Measurements from ENCODE around the gene CX3CR1.

CX3CR1 gene

GRCh38 chr3:39302178-39302577, 22.3 kb upstream of the CX3CR1 start:
- in situ Hi-C loops (cut with HindIII; ENCODE audit: low sequenced_read_pairs), result no loop called here
- H3K4me3 ChIP-seq (ENCODE audit: low read depth, low read length), result no peak overlapping the region
- TF ChIP-seq, protein P1, sequence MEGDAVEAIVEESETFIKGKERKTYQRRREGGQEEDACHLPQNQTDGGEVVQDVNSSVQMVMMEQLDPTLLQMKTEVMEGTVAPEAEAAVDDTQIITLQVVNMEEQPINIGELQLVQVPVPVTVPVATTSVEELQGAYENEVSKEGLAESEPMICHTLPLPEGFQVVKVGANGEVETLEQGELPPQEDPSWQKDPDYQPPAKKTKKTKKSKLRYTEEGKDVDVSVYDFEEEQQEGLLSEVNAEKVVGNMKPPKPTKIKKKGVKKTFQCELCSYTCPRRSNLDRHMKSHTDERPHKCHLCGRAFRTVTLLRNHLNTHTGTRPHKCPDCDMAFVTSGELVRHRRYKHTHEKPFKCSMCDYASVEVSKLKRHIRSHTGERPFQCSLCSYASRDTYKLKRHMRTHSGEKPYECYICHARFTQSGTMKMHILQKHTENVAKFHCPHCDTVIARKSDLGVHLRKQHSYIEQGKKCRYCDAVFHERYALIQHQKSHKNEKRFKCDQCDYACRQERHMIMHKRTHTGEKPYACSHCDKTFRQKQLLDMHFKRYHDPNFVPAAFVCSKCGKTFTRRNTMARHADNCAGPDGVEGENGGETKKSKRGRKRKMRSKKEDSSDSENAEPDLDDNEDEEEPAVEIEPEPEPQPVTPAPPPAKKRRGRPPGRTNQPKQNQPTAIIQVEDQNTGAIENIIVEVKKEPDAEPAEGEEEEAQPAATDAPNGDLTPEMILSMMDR (IDR thresholded peaks at IDR 0.05; ENCODE audit: low read depth, low read length, missing control alignments), result no peak
- DNase-seq (ENCODE audit: low read depth), result no peak

- TF ChIP-seq, protein P1 (IDR thresholded peaks at IDR 0.05; ENCODE audit: low read depth, low read length, missing control alignments), result no peak
- in situ Hi-C loops (cut with HindIII; ENCODE audit: low sequenced_read_pairs), result no loop called here
- DNase-seq (ENCODE audit: low read depth), result no peak
- H3K4me3 ChIP-seq (ENCODE audit: low read depth, low read length), result no peak overlapping the region
Observed at GRCh38 chr3:39299279-39299678, 19.4 kb upstream of the CX3CR1 start.

DNA sequence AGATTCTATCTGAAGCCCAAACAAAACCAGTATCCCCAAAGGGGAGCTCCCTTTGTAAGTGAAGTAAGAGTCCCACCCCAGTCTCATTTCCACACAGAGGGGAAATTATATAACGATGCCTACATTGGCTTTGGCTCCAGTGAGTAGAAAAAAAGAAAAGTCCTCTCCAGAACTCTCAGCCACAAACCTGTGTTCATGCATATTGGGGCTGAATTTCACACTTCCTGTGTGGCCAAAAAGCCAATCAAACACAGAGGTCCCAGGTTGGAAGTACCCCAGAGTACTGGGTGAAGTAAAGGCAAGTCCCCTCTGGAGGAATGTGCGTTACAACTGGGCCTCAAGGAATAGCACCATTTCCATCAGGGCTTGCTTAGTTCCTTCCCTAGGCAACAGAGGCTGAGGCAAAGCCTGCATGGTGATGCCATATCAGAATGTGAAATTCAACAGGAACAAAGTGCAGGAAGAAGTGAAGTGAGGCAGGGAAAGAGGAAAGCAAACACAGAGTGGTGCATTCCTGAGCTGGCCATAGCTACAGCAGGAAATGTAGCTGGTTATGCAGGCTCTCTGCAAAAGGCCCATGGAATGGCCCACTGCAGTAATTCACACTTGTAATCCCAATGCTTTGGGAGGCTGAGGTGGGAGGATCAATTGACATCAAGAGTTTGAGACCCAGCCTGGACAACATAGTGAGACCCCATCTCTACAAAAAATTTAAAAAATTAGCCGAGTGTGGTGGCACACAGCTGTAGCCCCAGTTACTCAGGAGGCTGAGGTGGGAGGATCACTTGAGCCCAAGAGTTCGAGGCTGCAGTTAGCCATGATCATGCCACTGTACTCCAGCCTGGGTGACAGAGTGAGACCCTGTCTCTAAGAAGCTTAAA, 16.6 kb upstream of the CX3CR1 start:
- in situ Hi-C loops (cut with HindIII; ENCODE audit: low sequenced_read_pairs), result no loop called here
- H3K4me3 ChIP-seq (ENCODE audit: low read depth, low read length), result no peak overlapping the region
- no peak for DNase-seq (ENCODE audit: low read depth)
- TF ChIP-seq, protein P1 (IDR thresholded peaks at IDR 0.05; ENCODE audit: low read depth, low read length, missing control alignments), result no peak

DNA sequence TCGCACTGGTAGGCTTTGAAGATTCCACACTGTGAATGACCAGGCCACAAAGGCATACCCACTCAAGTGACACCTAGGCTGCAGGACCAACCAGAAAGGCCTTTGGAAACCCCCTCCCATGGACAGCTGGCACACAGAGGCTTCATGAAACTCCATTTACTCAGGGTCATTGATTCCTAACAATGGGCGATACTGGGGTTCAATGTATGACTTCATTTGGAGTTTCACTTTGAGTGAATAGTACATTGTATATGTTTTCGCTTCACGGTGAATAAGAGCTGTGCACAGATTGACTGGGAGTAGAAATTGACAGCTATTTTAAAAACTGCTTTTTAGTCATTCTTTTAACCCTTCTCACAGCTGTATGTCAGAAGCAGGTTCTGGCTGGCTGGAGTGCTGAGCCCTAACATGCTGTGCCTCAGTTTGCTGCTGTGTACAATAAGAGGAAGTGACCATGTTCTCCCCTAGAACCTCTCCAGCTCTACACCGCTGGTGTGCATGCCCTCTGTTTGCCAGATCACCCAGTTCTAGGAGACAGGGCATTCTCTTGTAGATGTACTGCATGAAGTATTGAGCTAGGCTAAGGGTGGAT, 15.4 kb upstream of the CX3CR1 start:
- H3K4me3 ChIP-seq (ENCODE audit: low read depth, low read length), result no peak overlapping the region
- DNase-seq (ENCODE audit: low read depth), result no peak
- in situ Hi-C loops (cut with HindIII; ENCODE audit: low sequenced_read_pairs), result no loop called here
- TF ChIP-seq, protein P1 (IDR thresholded peaks at IDR 0.05; ENCODE audit: low read depth, low read length, missing control alignments), result no peak

DNA sequence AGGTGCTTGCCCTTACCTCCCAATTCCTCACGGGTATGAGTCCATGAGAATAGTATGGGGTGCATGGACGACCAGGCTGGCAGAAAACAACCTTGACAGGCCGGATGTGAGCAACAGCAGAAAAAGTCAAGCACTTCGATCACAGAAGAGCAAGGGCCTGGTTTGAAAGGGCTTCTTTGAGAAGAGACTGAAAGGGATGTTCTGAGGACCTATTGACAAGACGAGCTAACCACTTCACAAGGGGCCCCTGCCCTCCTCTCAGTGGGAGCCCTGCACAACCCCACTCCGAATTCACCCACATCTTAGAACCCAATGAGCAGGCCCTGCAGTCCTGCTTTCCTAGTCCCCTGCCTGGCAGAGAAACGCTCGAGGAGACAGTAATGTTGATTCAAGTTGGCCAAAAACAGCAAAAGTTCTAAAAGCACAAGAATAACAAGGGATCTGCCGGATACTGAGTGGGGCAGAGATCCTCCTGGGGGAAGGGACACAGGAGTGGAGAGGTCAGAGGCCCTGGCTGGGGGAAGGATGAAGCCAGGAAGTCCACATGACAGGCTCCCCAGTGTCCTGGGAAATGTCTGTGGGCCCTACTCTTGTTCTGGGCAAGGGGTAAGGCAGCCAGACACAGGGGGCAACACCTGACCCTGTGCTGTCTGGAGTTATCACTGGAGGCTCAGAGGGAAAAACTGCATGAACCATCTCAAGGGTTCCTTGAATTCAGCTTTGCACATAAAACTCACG, 14.8 kb upstream of the CX3CR1 start:
- TF ChIP-seq, protein P1 (IDR thresholded peaks at IDR 0.05; ENCODE audit: low read depth, low read length, missing control alignments), result no peak
- in situ Hi-C loops (cut with HindIII; ENCODE audit: low sequenced_read_pairs), result loop anchor here (5.0 kb wide), 1 partner anchor 102 kb away; the partner anchor contains the start of gene XIRP1
- no peak overlapping the region for H3K4me3 ChIP-seq (ENCODE audit: low read depth, low read length)
- DNase-seq (ENCODE audit: low read depth), result no peak

GRCh38 chr3:39292961-39293360, 13.1 kb upstream of the CX3CR1 start:
- no peak for DNase-seq (ENCODE audit: low read depth)
- in situ Hi-C loops (cut with HindIII; ENCODE audit: low sequenced_read_pairs), result loop anchor here (5.0 kb wide), 1 partner anchor 101 kb away; the partner anchor contains the start of gene XIRP1
- TF ChIP-seq, protein P1 (IDR thresholded peaks at IDR 0.05; ENCODE audit: low read depth, low read length, missing control alignments), result no peak
- no peak overlapping the region for H3K4me3 ChIP-seq (ENCODE audit: low read depth, low read length)

All from astrocyte of the cerebellum (primary cell).